D721Med (cell line): ENCODE measurements around the gene COL4A1.

Experiments used
- DNase-seq: peaks from one replicate; pipeline ENCODE4 v3.0.0; 2011; ENCODE audit warnings: low spot score; ENCODE audit not compliant: insufficient read length
- FAIRE-seq: peaks from 2 replicates; lab custom pipeline; 2011; peaks lifted over from hg19 to GRCh38; lab: Jason Lieb, UNC
- CTCF ChIP-seq: IDR thresholded peaks from 2 replicates; pipeline ENCODE4 v1.5.1; 2012; ENCODE audit warnings: mild to moderate bottlenecking, control low read depth; ENCODE audit not compliant: insufficient read depth; ENCODE audit errors: missing control alignments

The COL4A1 gene

GRCh38 chr13:110217811-110218210 lies 89.1 kb downstream of the COL4A1 start:
- FAIRE-seq, result no peak
- TF ChIP-seq CTCF, result no peak
- no peak for DNase-seq

- TF ChIP-seq CTCF, result no peak
- DNase-seq (no peak), FAIRE-seq (no peak)
Observed at GRCh38 chr13:110217085-110217484, 89.9 kb downstream of the COL4A1 start.

- no peak for DNase-seq
Observed at GRCh38 chr13:110216398-110217041, 90.4 kb downstream of the COL4A1 start.

GRCh38 chr13:110216006-110216397 lies 91.0 kb downstream of the COL4A1 start:
- TF ChIP-seq CTCF, result no peak
- DNase-seq (no peak), FAIRE-seq (no peak)

More at GRCh38 chr13:110216398-110217041, 90.4 kb downstream of the COL4A1 start:
- no peak for FAIRE-seq
- no peak for TF ChIP-seq CTCF

GRCh38 chr13:110215606-110216005 lies 91.4 kb downstream of the COL4A1 start:
- FAIRE-seq, result no peak
- no peak for TF ChIP-seq CTCF
- no peak for DNase-seq

GRCh38 chr13:110214637-110215036 lies 92.3 kb downstream of the COL4A1 start:
- DNase-seq (no peak), FAIRE-seq (no peak)
- no peak for TF ChIP-seq CTCF

GRCh38 chr13:110213461-110214074 lies 93.4 kb downstream of the COL4A1 start:
- TF ChIP-seq CTCF, result no peak
- DNase-seq, result no peak
- FAIRE-seq, result no peak
